GM15510 (cell line): ENCODE results near the gene DPYSL4.

ENCODE experiments used
- POLR2A ChIP-seq: IDR thresholded peaks from 3 replicates; pipeline ENCODE4 v1.6.1; 2011; ENCODE audit warnings: borderline replicate concordance; ENCODE audit not compliant: insufficient read length; ENCODE audit errors: extremely low read depth

Gene DPYSL4

GRCh38 chr10:132155723-132156381, 30.9 kb upstream of the DPYSL4 start:
- TF ChIP-seq POLR2A = no peak

- TF ChIP-seq POLR2A = no peak
These were observed 30.4 kb upstream of the DPYSL4 start for GRCh38 chr10:132156382-132156781.

- no peak for TF ChIP-seq POLR2A
These were observed 29.6 kb upstream of the DPYSL4 start for GRCh38 chr10:132157101-132157500.

DNA sequence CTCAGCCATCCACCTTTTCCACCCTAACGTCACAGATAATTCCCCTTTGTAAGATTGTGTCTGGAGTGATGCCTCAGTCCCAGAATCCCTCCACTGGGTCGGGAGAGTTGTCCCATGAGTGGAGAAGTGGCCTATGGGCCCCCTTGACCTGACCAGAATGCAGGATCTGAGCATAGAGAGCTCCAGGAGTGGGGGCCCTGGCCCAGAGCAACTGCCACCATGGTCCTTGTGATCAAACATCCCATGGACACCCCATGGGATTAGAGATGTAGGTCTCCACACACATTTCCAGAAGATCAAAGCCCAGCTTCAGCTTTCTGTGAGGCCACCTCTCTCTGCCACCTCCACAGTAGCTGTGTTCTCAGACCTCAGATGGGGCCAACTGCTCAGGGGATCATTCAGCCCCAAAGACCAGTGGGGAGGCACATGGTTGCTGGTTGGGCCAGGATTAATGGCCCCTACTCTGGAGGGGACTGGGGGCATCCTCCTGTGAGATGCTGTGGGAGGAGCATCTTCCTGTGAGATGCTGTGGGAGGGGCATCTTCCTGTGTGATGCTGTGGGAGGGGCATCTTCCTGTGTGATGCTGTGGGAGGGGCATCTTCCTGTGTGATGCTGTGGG, 28.5 kb upstream of the DPYSL4 start:
- no peak for TF ChIP-seq POLR2A

- no peak for TF ChIP-seq POLR2A
These were observed 27.9 kb upstream of the DPYSL4 start for GRCh38 chr10:132158823-132159222.

- no peak for TF ChIP-seq POLR2A
These were observed 24.7 kb upstream of the DPYSL4 start for GRCh38 chr10:132162021-132162531.

- TF ChIP-seq POLR2A = no peak
These were observed 24.0 kb upstream of the DPYSL4 start for GRCh38 chr10:132162590-132163277.

GRCh38 chr10:132163278-132163765, 23.4 kb upstream of the DPYSL4 start:
- no peak for TF ChIP-seq POLR2A

DNA sequence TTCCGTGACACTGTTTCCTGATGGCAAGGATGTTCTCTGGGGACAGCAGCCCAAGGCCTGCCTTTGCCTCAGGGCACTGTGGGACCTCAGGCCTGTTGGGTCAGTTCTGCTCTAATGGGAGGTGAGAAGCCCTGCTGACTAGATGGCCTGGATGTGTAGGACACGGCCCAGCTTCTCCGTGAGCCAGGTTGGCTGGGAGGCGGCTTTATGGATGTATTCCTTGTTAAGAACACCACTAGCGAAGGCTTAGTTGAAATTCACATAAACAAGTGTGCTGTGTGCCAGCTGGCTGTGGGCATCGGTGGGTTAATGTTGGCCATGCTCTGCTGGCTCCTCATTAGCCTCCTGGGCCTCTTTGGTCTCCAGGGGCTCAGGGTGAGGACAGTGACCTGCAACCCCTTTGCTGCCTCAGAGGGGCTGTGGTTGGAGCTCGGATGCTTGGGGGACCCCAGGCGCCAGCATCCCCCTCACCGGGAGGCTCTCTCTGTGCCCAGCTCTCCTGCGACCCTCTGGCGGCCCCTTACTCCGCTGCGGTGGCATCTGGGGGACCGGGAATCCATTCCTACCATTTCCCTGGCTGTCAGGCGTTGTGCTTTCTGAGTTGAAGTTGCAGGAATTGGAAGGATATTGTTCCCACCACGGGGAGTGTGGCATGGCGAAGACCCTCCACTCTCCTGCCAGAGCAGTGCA, 22.8 kb upstream of the DPYSL4 start:
- no peak for TF ChIP-seq POLR2A

DNA sequence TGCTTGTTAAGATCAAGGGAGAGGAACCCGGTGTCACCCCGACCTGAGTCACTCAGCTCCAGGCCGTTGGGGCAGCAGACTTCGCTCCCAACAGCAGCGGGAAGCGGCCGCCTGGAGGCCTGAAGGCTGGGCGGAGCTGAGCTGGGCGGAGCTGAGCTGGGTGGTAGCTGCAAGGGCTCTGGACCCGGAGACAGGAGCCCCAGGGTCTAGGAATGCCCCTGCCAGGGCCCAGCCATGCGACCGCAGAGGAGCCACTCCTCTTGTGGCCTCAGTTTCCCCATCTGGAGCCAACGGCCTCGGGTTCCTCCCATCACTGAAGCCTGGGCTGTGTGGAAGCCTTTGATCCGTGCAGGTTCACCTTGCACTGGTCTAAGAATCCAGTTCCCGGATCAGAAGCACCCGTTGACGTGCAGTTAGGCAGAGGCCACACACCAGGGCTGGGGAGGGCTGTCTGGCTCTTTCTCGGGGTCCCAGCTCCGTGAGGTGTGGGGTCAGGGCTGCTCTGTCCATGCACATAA, 21.9 kb upstream of the DPYSL4 start:
- TF ChIP-seq POLR2A = no peak

GRCh38 chr10:132165416-132165980, 21.2 kb upstream of the DPYSL4 start:
- no peak for TF ChIP-seq POLR2A

DNA sequence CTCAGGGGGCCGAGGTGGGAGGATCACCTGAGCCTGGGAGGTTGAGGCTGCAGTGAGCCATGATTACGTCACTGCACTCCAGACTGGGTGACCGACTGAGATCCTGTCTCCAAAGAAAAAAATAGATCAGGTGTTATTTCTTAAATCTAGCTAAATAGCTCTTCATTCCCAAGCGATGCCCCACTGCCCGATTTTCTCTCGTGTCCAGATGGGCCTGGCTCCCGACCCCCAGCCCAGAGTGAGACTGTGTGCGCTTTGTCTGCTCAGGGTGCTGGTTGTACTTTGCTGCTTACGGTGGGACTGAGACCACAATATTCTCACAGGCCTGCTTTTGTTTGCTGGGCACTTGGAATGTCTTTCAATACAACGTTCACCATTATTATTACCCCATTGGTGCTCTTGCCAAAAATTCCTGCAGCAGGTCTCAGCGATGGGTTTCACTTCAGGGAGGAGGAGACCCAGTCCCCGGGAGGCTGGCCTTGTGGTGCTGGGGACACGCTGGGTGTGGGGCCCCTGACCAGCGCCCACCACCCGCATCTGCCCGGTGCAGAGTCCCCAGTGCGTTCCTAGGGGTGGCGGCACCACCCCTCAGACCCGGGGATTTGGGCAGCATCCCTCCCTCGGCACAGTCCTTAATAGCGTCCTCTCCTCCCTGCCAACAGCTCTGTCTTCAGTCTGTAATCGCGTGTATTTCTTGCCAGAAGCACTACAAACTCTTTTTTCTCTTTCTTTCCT, 20.4 kb upstream of the DPYSL4 start:
- TF ChIP-seq POLR2A = no peak

GRCh38 chr10:132167041-132167674, 19.6 kb upstream of the DPYSL4 start:
- no peak for TF ChIP-seq POLR2A

DNA sequence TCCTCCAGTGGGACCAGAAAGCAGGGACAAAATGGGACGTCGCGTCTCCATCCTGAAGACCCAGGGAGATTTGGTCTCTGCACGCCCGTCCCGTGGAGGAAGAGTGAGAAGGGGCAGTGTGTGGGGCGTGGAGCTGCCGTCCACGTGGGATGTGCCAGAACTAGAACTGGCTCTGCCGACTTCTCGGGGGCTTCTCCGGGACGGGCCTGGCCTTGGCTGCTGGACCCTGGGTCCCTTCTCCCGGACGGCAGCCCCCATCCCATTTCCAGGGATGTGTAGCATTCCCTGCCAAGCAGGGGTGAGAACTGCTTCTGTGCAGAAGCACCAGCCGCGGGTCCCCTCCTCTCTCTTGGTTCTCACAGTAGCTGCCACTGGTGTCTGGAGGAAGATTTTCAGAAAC, 18.8 kb upstream of the DPYSL4 start:
- no peak for TF ChIP-seq POLR2A

DNA sequence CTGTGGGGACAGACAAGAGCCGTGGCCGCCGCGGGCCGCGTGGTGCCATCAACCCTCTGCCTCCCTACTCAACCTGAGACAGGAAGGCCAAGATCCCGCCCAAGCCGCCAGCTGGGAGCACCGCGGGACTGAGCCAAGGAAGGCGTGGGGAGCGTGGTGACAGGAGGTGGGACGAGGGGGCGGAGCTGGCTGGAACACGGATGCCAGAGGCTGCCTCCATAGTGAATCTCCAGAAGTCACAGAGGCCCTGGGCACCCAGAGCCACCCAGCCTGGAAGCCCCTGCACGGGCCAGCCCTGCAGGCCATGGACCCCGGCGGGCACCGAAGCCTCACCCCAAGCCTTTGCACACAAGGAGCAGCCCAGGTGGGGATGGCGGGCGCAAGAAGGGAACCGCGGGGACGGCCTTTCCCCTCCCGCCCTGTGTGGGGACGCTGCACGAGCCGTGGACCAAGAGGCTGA, 18.1 kb upstream of the DPYSL4 start:
- no peak for TF ChIP-seq POLR2A
